Neural crest cell (in vitro differentiated cells): Measurements from ENCODE around the gene SEPHS1. TPM values are rescaled to one million over a fixed set of nuclear protein-coding genes. Genes with fewer than 3 reads are reported as not detected.

Source experiments
- DNase-seq: peaks from one replicate; pipeline ENCODE4 v3.0.0; 2021; ENCODE audit warnings: low read depth, mixed read lengths, low spot score
- H3K27ac Mint-ChIP-seq: one replicate; pipeline ENCODE4 v1.8.0; 2021; ENCODE audit warnings: mild to moderate bottlenecking, mixed read lengths; ENCODE audit not compliant: unreplicated experiment
- H3K27me3 Mint-ChIP-seq: 2 replicates; pipeline ENCODE4 v1.8.0; 2021; ENCODE audit warnings: low read depth, mild to moderate bottlenecking, mixed read lengths
- H3K36me3 Mint-ChIP-seq: 2 replicates; pipeline ENCODE4 v1.8.0; 2021; ENCODE audit warnings: low read depth, mild to moderate bottlenecking, mixed read lengths
- H3K4me1 Mint-ChIP-seq: 2 replicates; pipeline ENCODE4 v1.8.0; 2021; ENCODE audit warnings: mixed read lengths
- H3K4me3 Mint-ChIP-seq: one replicate; pipeline ENCODE4 v1.8.0; 2021; ENCODE audit warnings: mild to moderate bottlenecking, mixed read lengths
- H3K9me3 Mint-ChIP-seq: 2 replicates; pipeline ENCODE4 v1.8.0; 2021; ENCODE audit warnings: mixed read lengths
- total RNA-seq: library from RNA; stranded (reverse); gene quantifications from 2 replicates; pipeline ENCODE4 v1.2.1, GENCODE V29; 2021
- TF ChIP-seq, protein P1 (sequence below): fragments of 200-600 bp; sonication (generic); conservative IDR thresholded peaks from 2 replicates; pipeline ENCODE4 v1.5.0; 2021; ENCODE audit warnings: antibody characterized with exemption, mild to moderate bottlenecking

Gene SEPHS1
- total RNA-seq, 1 donor from 2014 or later: 158 TPM

DNA sequence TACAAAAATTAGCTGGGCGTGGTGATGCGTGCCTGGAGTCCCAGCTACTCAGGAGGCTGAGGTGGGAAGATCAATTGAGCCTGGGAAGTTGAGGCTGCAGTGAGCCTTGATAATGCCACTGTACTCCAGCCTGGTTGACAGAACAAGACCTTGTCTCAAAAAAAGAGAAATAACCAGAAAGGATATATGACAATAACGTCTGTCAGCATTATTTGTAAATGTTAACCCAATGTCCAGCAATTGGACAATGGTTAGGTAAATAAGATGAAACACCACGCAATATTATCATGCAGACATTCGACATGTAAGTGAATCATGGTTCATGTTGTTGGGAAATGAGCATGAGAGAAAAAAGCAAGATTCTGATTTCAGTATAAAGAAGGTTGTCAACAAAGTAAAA, 44.6 kb upstream of the SEPHS1 start:
- no peaks in the 10 kb centered on the region for H3K36me3 Mint-ChIP-seq
- peaks cover 2% of the 10 kb centered on the region for H3K9me3 Mint-ChIP-seq
- H3K27ac Mint-ChIP-seq: peak overlapping the region; percentile 67
- TF ChIP-seq, protein P1, sequence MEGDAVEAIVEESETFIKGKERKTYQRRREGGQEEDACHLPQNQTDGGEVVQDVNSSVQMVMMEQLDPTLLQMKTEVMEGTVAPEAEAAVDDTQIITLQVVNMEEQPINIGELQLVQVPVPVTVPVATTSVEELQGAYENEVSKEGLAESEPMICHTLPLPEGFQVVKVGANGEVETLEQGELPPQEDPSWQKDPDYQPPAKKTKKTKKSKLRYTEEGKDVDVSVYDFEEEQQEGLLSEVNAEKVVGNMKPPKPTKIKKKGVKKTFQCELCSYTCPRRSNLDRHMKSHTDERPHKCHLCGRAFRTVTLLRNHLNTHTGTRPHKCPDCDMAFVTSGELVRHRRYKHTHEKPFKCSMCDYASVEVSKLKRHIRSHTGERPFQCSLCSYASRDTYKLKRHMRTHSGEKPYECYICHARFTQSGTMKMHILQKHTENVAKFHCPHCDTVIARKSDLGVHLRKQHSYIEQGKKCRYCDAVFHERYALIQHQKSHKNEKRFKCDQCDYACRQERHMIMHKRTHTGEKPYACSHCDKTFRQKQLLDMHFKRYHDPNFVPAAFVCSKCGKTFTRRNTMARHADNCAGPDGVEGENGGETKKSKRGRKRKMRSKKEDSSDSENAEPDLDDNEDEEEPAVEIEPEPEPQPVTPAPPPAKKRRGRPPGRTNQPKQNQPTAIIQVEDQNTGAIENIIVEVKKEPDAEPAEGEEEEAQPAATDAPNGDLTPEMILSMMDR: no peak
- H3K27me3 Mint-ChIP-seq: no peaks in the 10 kb centered on the region
- DNase-seq: no peak
- no peaks in the 10 kb centered on the region for H3K4me1 Mint-ChIP-seq
- H3K4me3 Mint-ChIP-seq: no peak overlapping the region

GRCh38 chr10:13390604-13391522, 42.8 kb upstream of the SEPHS1 start:
- H3K36me3 Mint-ChIP-seq: no peaks in the 10 kb centered on the region
- TF ChIP-seq, protein P1: no peak
- DNase-seq: no peak
- no peak overlapping the region for H3K27ac Mint-ChIP-seq
- H3K4me3 Mint-ChIP-seq: no peak overlapping the region
- no peaks in the 10 kb centered on the region for H3K9me3 Mint-ChIP-seq
- H3K4me1 Mint-ChIP-seq: no peaks in the 10 kb centered on the region
- H3K27me3 Mint-ChIP-seq: peaks cover 5% of the 10 kb centered on the region

- no peak overlapping the region for H3K4me3 Mint-ChIP-seq
- H3K4me1 Mint-ChIP-seq: no peaks in the 10 kb centered on the region
- no peaks in the 10 kb centered on the region for H3K36me3 Mint-ChIP-seq
- H3K27ac Mint-ChIP-seq: no peak overlapping the region
- H3K9me3 Mint-ChIP-seq: no peaks in the 10 kb centered on the region
- DNase-seq: no peak
- TF ChIP-seq, protein P1: no peak
- peaks cover 23% of the 10 kb centered on the region for H3K27me3 Mint-ChIP-seq
These were observed 40.6 kb upstream of the SEPHS1 start for GRCh38 chr10:13388478-13389230.

DNA sequence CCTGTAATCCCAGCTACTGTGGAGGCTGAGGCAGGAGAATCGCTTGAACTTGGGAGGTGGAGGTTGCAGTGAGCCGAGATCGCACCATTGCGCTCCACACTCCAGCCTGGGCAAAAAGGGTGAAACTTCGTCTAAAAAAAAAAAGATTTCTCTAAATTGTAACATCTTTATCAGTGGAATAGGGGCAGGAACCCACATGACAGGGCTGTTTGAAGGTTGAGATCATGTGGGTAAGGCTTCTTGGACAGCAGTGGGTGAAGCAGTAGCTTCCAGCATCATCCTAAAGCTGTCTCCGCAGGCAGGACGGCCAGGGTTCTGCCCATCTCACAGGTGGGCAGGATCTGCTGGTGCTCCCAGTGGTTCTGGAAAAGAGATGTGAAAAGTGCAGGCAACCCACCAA, 37.9 kb upstream of the SEPHS1 start:
- no peak for DNase-seq
- Mint-ChIP-seq H3K9me3 (no peaks in the 10 kb centered on the region), H3K4me1 (peaks cover 9% of the 10 kb centered on the region), H3K27me3 (peaks cover 48% of the 10 kb centered on the region), H3K27ac (no peak overlapping the region), H3K4me3 (no peak overlapping the region), H3K36me3 (no peaks in the 10 kb centered on the region)
- TF ChIP-seq, protein P1: no peak

- H3K9me3 Mint-ChIP-seq: no peaks in the 10 kb centered on the region
These were observed 35.3 kb upstream of the SEPHS1 start for GRCh38 chr10:13383399-13383761.

More at GRCh38 chr10:13383399-13383761, 35.3 kb upstream of the SEPHS1 start:
- Mint-ChIP-seq H3K4me3 (peak overlapping the region; percentile 9), H3K36me3 (no peaks in the 10 kb centered on the region), H3K27ac (no peak overlapping the region), H3K4me1 (peaks cover 9% of the 10 kb centered on the region), H3K27me3 (peaks cover 72% of the 10 kb centered on the region)
- DNase-seq: no peak
- TF ChIP-seq, protein P1: no peak
